Adipose tissue (tissue), 3 donors: ENCODE data around the gene RANBP1. TPM values are rescaled to one million over a fixed set of nuclear protein-coding genes. Genes with fewer than 3 reads are reported as not detected.

Source experiments
- H3K27ac ChIP-seq: one replicate; pipeline ENCODE4 v1.5.1; 2013; ENCODE audit warnings: low read depth, low read length
- WGBS, 3 donors: extraction: QIAGEN DNeasy Blood & Tissue Kit; methylation state at CpG; one replicate each; pipeline ENCODE4 v1.1.7; 2013; 5-methylcytosine and 5-hydroxymethylcytosine counted together
- polyA plus RNA-seq, 3 donors: library from polyadenylated mRNA; stranded (reverse); fragments of 200-250 nt; gene quantifications; one replicate each; pipeline ENCODE4 v1.2.3, GENCODE V29; 2013
- donor health status: healthy with polysubstance abuse.
- donor health status: Bipolar disorder and iron deficiency.
- donor health status: healthy.

RANBP1 gene
- polyA plus RNA-seq, 3 donors: 42.3 to 94.7 (median 68.2) TPM

DNA sequence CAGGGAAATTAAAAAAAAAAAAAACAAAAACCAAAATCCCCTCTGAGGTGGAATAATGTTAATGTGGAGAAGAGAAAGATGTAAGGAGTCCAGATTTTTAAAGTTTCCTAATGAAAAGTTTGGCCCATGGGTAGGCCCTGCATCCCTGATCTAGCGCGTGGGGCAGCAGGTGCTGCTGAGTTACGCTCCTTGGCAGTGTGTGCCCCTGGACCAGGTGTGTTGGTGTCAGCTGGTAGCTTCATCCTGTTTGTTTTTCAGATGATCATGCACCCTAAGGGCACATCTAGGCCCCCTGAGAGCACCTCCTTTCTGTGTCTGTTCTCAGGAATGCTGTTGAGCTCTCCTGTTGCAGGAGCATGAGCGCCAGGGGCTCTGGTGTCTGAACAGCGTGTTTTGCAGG lies 29.1 kb upstream of the RANBP1 start:
- H3K27ac ChIP-seq: no peak overlapping the region
- WGBS, 3 donors: 95 to 98% (median 95%) methylated on average over 5 of the region's 5 CpGs

DNA sequence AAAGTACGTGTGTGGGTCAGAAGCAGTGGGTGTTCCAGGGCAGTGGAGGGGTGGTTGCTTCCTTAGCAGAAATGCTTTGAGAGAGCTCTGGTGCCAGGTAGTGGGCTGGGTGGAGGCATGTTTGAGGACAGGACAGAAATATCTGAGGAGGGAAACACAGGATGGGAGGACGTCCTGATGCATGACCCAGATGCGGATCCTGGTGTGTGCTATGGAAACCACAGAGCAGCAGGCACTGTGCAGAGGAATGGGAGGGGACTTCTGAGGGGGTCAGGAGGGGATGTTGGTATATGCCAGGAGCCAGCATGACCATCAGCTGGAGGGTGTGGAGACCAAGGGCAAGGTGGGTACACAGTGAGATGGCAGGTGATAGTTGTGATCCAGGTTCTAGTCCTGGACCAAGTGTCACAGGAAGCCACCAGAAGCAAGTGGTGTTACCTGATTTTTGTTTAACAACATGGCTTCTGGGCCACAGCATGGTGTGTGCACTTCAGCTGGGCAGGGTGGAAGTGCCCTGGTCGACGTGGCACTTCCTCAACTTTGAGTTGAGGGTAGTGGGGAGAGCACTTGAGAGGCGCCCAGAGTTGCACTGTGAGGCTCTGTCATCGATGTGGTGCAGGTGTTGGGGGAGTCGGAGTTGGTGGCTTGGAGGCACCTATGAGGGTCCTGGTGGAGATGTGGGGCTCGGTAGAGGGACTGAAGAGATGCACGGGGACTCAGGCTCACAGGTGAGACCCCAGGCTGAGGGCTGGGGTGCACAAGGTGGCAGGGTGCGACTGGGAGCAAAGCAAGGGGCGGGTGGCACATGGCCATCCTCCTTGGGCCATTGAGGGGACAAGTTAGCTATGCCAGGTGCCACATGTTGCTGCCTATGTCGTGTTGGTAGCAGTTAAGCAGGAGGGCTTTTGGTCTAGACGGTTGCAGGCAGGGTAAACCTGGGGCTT lies 28.3 kb upstream of the RANBP1 start:
- WGBS, 3 donors: 85 to 92% (median 90%) methylated on average over 14 of the region's 14 CpGs

DNA sequence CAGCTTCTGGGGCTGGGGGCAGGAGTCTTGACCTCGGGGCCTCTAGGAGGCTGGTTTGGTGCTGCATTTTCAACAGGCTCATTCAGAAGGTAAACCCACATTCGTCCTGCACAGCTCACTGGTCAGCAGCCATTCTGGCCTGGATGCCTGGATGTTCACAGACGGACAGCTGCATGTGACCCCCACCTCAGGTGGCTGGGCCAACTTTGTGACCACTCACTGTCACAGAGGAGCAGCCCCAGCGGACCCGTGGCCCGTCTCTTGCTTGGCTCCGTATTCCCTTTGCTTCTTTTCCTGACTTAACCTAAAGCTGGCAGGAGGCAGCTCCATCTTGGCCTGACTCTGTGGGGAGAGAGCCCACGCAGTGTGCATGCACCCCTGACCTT lies 27.6 kb upstream of the RANBP1 start:
- H3K27ac ChIP-seq: no peak overlapping the region
- WGBS, 3 donors: 88 to 93% (median 89%) methylated on average over 8 of the region's 8 CpGs

More for the DNA sequence above, 28.3 kb upstream of the RANBP1 start:
- no peak overlapping the region for H3K27ac ChIP-seq

DNA sequence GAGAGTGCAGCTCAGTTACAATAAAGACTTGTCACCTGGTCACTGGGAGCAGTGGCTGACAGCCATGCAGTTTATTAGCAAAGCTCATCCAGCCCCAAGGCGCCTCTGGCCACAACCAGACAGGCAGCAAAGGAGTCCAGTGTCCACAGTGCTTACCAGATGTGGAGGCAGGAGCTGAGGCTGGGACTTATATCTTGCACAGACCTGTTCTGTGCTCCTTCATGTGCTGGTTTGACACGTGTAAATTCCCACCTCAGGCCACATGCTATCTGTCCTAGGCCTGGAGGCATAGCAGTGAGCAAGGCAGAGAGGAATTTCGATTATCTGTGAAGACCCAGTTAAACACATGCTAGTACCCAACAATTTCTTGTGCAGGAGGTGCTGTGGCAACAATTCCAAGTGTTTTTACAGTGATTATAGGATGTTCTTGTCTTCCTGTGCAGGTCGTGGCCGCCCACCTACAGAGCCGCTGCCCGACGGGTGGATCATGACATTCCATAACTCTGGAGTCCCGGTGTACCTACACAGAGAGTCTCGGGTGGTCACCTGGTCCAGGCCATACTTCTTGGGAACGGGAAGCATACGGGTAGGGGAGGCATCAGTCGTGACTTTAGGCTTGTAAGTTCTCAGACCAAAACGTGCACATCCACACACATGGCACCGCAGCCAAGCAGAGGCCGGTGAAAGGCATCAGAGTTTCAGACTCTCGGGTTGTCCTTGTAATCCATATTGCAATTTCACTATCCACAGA lies 26.5 kb upstream of the RANBP1 start:
- WGBS, 3 donors: 91 to 94% (median 94%) methylated on average over 17 of the region's 17 CpGs
- H3K27ac ChIP-seq: no peak overlapping the region

DNA sequence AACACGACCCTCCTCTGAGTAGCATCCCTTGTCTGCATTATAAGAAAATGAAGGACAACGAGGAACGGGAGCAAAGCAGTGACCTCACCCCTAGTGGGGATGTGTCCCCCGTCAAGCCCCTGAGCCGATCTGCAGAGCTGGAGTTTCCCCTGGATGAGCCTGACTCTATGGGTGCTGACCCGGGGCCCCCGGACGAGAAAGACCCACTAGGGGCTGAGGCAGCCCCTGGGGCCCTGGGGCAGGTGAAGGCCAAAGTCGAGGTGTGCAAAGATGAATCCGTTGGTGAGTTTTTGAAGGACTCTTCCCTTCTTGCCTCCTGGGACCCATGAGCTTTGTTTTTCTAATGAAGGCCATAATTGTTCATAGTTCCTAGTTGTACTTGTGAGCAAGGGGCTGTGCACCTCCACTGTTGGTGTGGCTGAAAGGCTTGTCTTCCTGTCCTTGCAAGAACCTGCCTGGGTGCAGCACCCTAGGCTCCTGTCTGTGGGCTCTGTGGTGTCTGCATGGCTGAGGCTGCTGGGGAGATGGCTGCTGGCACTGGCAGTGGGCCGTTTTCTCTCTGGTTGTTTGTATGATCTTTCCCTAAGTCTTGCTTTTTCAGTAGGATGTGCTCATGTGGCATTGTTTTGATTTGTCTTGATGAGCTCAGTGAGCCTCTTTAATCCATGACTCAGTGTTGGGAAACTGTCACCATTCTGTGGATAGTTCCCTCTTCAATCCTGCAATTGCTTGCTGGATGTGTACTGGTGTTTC lies 25.8 kb upstream of the RANBP1 start:
- H3K27ac ChIP-seq: no peak overlapping the region
- 88 to 94% (median 93%) methylated on average over 11 of the region's 11 CpGs for WGBS, 3 donors

DNA sequence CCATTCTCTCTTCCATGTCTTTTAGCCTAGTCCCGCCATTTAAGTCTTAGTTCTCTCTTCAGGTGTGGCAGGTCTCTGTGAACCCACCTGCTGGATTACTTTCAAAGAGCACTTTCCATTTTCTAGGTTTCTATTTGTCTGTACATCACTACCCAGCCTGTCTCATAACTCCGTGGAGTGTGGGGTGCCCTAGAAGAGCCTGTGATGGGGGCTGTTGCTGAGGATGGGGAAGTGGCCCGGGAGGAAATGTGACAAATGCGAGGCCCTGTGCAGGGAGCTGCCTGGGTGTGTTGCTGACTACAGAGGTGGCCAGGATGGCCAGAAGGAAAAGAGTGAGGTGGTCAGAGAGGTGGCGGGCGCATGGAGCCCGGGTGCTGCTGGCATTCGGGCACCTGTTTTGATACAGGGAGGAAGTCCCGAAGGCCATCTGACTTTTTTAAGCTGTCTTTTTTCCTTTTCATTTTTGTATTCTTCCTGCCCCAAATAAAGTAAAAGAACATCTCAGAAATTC lies 25.1 kb upstream of the RANBP1 start:
- 84 to 94% (median 87%) methylated on average over 9 of the region's 9 CpGs for WGBS, 3 donors
- H3K27ac ChIP-seq: no peak overlapping the region

DNA sequence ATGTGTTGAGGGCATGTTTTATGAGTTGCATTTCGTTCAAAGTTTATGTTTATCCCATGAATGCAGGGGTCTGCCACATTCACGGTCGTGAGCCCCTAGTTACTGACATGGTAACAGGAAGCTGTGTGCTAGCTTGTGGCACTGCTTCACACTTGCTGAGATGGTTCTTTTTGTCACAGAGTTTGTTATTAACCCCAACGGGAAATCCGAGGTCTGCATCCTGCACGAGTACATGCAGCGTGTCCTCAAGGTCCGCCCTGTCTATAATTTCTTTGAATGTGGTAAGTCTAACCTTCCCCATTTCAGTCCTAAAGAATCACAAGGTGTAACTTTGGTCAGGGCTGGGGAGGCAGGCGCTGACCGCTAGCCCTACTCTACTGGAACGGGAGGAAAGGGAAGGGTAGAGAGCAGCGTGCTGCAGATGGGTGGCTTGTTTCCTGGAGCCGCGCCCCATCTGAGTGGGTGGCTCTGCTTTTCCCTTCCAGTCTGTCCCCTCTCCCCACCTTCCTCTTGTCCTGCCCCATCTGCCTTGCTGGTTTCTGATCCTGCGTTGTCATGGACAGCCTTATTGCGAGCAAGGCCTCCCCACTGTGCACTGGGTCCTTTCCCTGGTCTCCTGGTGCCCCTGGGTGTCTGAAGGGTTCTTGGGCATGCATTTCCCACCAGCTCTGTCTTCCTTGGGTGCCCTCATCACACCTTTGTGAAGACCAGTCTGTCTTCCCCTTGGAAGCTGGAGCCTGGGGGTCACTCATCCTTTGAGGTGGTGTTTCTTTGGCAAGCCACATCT lies 24.0 kb upstream of the RANBP1 start:
- WGBS, 3 donors: 90 to 94% (median 94%) methylated on average over 16 of the region's 16 CpGs
- no peak overlapping the region for H3K27ac ChIP-seq

DNA sequence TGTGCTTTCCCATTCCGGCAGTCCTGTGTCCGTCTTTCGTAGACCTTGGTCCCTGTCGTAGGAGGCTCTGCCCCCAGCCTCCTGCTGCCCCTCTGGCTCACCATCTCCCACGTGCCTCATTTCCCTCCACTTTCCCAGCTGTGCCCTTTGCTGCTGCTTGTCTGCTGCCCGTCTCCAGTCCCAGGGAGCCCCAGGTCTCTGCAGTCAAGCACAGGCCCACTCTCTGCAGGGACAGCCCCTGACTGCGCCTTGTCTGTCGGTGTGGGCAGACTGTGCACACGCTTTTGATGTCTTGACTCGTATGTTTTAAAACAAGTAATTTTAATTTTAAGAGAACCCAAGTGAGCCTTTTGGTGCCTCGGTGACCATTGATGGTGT lies 23.4 kb upstream of the RANBP1 start:
- H3K27ac ChIP-seq: no peak overlapping the region
- 88 to 93% (median 93%) methylated on average over 11 of the region's 11 CpGs for WGBS, 3 donors

DNA sequence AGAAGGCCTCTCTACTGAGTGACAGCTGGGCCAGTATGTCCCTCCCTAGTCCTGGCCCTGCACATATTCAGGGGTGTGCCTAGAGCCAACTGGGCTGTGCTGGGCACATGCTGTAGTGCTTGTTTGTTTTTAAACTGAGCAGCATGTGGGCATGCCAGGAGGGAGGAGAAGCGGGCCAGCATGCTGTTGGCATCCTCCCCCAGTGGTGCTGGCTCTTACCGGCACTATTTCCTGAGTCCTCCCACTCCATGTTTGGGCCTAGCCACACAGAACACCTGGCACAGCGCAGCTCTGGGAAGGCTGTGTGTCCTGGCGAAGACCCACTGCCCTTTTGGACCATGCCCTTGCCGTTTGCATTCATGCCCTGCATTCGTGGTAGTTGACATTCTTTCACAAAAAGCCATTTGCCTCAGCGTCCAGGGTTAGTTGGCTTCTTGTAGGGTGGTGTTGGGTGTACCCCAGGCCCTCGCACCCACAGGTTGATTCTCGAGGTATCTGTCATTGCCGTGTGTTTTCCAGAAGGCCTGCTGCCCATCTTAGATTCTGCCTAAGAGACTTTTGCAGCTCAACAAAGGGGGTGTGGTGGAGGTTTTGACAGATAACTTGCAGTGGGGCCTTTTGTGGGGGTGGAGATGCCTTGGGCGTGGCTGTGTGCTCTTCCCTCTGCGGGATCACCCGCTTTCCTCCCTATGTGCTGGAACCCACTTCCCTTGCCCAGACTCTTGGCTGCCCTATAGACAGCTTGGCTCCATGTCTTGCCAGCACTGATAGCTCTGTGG lies 22.3 kb upstream of the RANBP1 start:
- WGBS, 3 donors: 79 to 86% (median 85%) methylated on average over 13 of the region's 13 CpGs
- H3K27ac ChIP-seq: no peak overlapping the region

DNA sequence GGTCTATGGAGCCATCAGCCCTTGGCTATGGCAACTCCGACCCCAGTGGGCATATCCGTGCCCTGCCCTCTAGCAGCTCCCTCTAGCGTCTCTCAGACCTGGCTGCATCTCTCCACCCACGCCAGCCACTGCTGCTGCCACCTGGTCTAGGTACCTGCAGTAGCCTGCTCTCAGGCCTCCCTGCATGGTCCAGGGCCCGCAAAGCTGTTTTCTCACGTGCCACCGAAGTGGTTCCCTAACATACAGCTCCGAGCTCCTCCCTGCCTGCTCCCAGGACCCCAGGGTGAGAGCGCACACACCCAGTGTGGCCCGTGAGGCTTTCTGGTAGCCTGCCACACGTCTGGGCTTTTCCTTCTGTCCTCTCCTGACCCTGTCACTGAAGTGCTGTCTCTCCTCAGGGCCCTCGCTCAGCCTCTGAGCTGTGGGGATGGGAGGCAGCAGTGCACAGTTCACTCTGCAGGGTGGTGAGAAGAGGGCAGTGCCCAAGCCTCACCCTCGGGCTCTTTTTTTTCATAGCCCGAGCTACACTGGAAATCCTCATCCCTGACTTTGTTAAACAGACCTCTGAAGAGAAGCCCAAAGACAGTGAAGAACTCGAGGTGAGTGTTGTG lies 21.6 kb upstream of the RANBP1 start:
- H3K27ac ChIP-seq: no peak overlapping the region
- WGBS, 3 donors: 93 to 96% (median 94%) methylated on average over 15 of the region's 15 CpGs

DNA sequence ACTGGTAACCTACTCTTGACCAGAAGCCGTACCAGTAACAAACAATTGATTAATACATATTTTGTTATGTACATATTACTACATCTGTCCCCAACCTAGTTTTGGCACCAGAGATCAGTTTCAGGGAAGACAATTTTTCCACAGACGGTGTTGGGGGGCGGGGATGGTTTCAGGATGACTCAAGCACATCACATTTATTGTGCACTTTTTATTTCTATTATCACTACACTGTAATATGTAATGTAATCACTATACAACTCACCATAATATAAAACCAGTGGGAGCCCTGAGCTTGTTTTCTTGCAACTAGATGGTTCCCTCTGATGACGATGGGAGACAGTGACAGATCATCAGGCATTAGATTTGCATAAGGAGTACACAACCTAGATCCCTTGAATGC lies 20.4 kb upstream of the RANBP1 start:
- 91 to 97% (median 96%) methylated on average over 4 of the region's 4 CpGs for WGBS, 3 donors
- H3K27ac ChIP-seq: no peak overlapping the region

DNA sequence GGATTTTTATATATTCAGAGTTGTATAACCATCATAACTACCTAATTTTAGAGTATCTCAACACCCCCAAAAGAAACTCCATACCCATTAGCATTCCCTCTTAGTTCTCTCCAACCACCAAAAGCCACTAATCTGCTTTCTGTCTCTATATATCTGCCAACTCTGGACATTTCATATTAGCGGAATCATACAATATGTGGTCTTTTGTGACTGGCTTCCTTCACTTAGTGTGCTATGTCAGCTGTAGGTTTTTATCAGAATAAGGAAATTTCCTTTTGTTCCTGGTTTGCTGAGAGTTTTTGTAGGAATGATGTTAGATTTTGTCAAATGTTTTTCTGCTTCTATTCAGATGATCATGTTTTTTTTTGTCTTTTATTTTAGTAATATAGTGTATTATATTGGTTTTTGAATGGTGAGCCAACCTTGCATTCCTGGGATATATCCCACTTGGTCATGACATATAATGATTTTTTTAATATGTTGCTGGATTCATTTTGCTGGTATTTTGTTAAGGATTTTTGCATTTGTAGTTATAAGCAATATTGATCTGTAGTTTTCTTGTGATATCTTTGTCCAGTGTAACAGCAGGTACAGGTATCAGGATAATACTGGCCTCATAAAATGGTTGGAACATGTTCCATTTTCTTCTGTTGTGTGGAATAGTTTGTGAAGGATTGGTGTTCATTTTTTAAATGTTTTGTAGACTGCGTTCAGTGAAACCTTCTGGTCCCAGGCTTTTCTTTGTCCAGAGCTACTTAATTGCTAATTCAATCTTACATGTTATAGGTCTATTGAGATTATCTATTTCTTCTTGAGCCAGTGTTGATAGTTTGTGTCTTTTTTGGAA lies 19.1 kb upstream of the RANBP1 start:
- H3K27ac ChIP-seq: no peak overlapping the region
- 96 to 100% (median 99%) methylated on average over 2 of the region's 2 CpGs for whole genome bisulfite sequencing, 3 donors

DNA sequence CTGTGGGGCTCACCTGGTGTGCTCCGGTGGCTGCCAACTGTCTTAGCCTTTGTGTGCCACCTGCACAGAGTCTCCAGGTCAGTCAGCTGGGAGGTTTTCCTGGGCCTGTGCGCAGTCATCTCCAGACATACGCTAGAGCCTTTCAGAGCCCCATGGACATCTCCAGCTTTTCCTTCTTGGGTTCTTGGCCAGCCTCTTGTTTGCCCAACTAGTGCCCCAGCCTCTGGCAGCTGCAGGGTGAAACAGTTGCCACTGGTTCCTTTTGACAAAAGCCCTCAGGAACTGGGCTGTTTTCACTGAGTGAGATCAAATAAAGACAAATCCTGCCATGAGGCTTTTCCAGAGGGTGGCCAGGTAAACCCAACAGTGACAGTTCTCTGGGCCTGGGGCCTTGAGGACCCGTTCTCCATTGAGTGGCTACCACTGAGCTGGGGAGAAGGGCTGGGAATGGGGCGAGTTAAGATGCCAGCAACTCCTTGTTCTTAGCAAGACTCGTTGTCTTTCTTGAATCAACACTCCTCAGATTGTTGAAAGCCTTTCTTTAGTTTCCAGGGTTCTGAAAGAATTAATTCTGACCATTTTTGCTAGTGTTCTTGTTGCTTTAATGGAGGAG lies 16.7 kb upstream of the RANBP1 start:
- H3K27ac ChIP-seq: no peak overlapping the region
- 95% methylated on average over 6 of the region's 6 CpGs for WGBS, 3 donors

DNA sequence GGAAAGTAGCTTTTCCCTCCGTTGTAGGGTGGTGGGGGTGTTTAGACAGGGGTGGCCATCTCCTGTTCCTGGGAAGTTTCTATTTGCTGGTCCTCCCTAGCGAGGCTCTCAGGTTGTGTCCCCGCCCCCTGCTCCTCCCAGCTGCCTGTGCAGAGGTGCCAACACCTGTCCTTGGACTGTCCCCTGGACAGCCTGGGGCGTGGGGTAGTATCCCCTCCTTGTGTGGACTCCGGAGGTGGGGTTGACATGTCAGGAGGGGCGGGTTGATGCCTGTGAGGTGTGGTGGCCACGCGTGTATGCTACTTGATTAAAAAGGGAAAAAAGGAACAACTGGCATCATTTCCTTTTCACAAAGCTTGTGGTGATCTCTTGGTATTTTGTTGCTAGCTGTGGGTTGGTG lies 14.3 kb upstream of the RANBP1 start:
- WGBS, 3 donors: 70 to 75% (median 71%) methylated on average over 8 of the region's 8 CpGs
- H3K27ac ChIP-seq: no peak overlapping the region

DNA sequence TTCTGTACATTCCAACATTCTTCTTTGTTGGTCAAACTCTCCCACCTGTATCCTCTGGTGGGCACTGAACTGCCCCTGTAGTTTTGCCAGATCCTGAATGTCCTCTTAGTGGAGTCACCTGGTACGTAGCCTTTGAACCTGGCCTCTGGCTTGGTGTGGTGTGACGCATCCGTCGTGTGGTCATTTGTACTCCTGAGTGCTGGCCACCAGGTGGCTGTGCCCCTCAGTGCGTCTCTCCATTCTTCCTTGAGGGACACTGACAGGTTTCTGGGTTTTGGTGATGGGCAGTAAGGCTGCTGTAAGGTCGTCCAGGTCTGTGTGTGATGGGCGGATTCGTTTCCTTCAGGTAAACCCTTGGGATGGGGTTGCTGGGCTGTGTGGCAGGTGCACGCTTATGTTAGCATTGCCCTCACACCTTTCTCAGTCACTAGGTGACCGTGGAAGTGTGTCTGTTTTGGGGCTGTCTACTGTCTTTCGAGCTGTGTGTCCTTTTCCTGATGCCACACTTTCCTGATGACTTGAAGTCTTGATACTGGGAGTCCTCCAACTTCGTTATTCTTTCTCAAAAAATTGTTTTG lies 13.6 kb upstream of the RANBP1 start:
- no peak overlapping the region for H3K27ac ChIP-seq
- 90 to 94% (median 94%) methylated on average over 12 of the region's 12 CpGs for WGBS, 3 donors
